GM18508 (cell line): ENCODE data around the gene CSNK1G1.
"Not testable (repeated sequence)": the region's sequence is repeated elsewhere in the genome, so short reads cannot be mapped to it uniquely, and the experiment has no call there.

Experiments
- ATAC-seq: cut with Tn5 transposase; IDR thresholded peaks from one replicate; pipeline ENCODE4 v1.9.1; 2021; ENCODE audit warnings: moderate number of reproducible peaks; ENCODE audit not compliant: insufficient read depth, unreplicated experiment

Gene CSNK1G1

GRCh38 chr15:64247906-64248541 is 107.9 kb downstream of the CSNK1G1 start:
- peak; percentile 47 for ATAC-seq

GRCh38 chr15:64247535-64247905 is 108.5 kb downstream of the CSNK1G1 start:
- ATAC-seq, result no peak

- peak; percentile 66 for ATAC-seq
Observed at GRCh38 chr15:64246364-64247189, 109.4 kb downstream of the CSNK1G1 start.

DNA sequence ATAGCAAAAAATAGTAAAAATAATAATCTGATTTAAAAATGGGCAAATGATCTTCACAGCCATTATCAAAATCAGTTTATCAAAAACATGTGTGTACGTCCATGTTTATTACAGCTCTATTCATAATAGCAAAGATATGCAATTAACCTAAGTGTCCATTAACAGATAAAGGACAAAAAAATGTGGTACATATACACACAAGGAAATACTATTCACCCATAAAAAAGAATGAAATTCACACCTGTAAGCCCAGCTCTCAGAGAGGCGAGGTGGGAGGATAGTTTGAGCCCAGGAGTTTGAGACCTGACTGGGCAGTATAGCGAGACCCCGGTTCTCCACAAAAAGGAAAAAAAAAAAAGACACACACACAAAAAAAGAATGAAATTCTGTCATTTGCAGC is 110.6 kb downstream of the CSNK1G1 start:
- ATAC-seq, result no peak

GRCh38 chr15:64237677-64238076 is 118.3 kb downstream of the CSNK1G1 start:
- no peak for ATAC-seq

- ATAC-seq, result no peak
Observed at GRCh38 chr15:64236156-64236894, 119.6 kb downstream of the CSNK1G1 start.

GRCh38 chr15:64235552-64235951 is 120.4 kb downstream of the CSNK1G1 start:
- no peak for ATAC-seq

DNA sequence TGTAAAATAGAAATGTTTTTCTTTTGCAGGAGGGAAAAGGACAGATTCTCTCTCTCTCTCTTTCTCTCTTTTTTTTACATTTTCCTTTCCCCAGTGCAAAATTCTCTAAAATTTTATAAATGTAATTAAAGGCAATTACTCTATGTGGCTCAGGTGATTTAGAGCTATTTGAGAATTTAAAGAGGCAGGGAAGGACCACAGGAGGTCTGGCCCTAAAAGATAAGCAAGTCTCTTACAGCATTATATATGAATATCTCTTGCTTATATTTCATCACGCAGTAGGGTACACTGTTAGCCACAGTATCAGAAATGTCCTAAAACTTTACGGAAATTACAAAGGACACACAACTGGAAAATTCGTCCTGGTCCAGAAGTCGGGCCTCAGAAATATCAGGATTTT is 122.7 kb downstream of the CSNK1G1 start:
- ATAC-seq, result no peak

- ATAC-seq, result no peak
Observed at GRCh38 chr15:64232400-64232799, 123.6 kb downstream of the CSNK1G1 start.

DNA sequence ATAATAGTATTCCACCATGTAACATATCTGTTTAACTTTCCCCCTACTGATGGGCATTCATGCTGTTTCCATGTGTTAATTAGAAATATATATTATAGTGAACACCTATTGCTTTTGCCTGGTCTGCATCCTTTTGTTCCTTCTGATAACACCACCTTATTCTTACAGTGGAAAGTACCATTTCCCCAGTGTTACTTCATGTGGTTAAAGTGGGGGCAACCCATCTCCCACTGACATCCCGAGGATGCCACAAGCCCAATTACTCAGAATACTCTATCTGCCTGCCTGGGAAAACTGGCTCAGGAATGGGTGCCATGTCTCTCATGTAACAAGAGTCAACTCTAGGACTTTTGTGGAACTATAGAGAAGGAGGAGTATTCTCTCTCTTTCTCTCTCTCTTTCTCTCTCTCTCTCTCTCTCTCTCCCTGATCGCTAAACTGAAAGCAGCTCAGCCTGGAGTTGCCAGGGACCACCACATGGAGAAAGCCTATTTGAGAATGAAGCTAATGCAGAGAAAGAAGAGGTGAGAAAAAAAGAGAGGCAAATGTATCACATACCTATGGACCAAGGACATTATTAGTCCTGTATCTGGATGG is 126.7 kb downstream of the CSNK1G1 start:
- no peak for ATAC-seq

GRCh38 chr15:64225804-64226203 is 130.2 kb downstream of the CSNK1G1 start:
- ATAC-seq, result no peak

GRCh38 chr15:64224511-64224910 is 131.5 kb downstream of the CSNK1G1 start:
- no peak for ATAC-seq

DNA sequence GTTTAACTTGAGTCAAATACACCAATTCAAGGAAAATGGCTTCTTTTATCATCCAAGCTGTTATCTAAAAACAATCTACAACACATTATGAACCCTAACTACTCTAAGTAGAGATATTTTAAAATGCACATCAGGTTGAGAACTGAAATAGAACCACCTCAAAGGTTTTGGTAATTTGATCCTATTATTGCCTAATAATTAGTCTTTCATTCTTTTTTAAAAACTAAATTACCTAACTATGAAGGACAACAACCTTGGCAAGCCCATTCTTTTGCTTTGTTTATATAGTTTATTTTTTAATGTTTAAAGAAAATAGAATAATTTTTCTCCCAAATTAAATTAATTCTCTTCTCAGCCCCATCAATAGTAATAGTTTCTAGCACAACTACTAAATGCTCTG is 132.1 kb downstream of the CSNK1G1 start:
- ATAC-seq, result no peak

DNA sequence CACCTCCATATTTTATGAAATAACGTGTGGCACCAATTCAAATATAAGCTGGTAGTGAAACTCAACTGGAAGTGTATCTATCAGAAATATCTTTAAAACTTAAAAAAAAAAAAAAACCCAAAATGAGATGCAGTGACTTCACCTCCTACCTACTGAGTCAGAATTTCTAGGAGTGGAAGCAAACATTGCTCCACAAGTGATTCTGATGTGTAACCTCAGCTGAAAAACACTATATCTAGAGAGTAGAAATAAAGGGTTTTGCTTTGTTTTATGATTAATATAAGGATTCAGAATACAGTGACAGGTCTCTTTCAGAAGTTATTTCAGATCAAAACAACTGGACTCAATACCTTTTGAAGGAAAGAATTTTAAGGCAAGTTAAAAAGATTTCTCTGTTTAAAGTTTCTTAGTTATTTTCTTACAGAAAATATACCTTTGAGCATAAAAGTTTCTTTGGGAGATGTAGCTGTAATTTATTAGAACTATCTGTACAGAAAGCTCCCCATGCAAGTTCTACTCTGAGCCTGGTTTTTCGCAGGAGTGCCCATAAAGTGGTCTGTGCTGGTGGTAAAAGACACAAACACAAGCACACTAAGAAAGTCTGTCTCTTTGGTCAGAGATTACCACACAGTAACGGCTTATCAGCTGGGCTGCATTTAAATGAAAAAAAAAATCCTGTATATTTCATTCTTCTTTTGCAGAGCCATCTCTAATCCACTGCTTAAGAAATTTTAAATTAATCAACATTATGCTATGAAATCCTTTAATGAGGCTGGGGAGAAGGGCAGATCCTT is 133.2 kb downstream of the CSNK1G1 start:
- no peak for ATAC-seq

DNA sequence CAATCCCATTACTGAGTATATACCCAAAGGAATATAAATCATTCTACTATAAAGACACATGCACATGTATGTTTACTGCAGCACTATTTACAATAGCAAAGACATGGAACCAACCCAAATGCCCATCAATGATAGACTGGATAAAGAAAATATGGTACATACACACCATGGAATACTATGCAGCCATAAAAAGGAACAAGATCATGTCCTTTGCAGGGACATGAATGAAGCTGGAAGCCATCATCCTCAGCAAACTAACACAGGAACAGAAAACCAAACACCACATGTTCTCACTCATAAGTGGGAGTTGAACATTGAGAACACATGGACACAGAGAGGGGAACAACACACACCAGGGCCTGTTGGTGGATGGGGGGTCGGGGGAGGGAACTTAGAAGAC is 134.1 kb downstream of the CSNK1G1 start:
- ATAC-seq, result not testable (repeated sequence)

GRCh38 chr15:64217429-64217750 is 138.6 kb downstream of the CSNK1G1 start:
- not testable (repeated sequence) for ATAC-seq

- ATAC-seq, result no peak
Observed at GRCh38 chr15:64216730-64217428, 139.1 kb downstream of the CSNK1G1 start.

DNA sequence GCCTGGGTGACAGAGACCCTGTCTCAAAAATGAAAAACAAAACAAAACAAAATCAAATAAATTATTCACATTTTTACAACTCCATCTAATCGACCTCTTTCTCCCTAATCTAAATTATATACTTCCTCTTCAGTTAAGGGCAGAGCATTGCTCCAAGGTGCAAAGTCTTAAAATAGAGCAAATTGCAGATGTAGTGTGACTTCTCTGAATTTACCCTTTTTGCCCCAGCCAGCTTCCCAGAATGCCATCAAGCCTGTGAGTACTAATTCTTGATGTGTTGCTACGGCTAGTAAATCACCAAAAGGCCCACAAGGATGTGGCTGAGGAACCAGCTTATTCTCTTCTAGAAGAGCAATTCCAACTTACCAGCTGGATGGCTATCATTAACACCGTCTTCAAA is 139.8 kb downstream of the CSNK1G1 start:
- ATAC-seq, result no peak

DNA sequence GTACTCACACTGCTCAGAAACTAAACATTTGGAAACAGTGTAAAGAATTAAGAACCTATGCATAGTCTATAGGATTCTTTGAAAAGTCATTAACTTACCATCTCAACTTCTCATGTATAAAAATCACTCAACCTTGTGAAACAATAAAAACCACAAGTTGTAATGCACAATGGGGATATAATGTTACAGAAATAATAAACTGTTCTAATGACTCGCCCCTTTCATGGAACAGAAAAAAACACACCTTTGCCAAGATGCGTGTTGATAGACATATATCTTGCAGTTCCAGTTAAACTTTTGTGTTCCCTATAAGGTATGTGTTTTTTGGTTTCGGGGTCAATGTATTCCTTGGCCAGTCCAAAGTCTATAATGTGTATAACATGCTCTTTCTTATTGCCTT is 142.3 kb downstream of the CSNK1G1 start:
- ATAC-seq, result no peak

GRCh38 chr15:64211696-64212095 is 144.3 kb downstream of the CSNK1G1 start:
- no peak for ATAC-seq
